SK-MEL-5 (cell line): ENCODE data around the gene SH2B2. TPM values are rescaled to one million over a fixed set of nuclear protein-coding genes. Genes with fewer than 3 reads are reported as not detected.
"Not testable (repeated sequence)": the region's sequence is repeated elsewhere in the genome, so short reads cannot be mapped to it uniquely, and the experiment has no call there.

Source experiments
- DNase-seq: peaks from one replicate; pipeline ENCODE4 v3.0.0-alpha.2; 2016; ENCODE audit warnings: low read depth, low spot score
- in situ Hi-C: cut with HindIII; loops from 2 replicates; pipeline ENCODE4 v1.10.0; 2016; ENCODE audit warnings: low sequenced_read_pairs, high pct_unique_total_duplicates, low pct_unique_long_range_greater_than_20kb
- total RNA-seq: library from RNA; depleted of rRNA; stranded (reverse); fragments of >200 nt; shearing (Covaris generic); gene quantifications from 2 replicates; pipeline ENCODE4 v1.2.3, GENCODE V29; 2014

Gene SH2B2
- total RNA-seq, 1 experiment from 2014 or later: 2.5 TPM

- in situ Hi-C loops: no loop called here
Observed at GRCh38 chr7:102320181-102320580, 33.5 kb downstream of the SH2B2 start.

DNA sequence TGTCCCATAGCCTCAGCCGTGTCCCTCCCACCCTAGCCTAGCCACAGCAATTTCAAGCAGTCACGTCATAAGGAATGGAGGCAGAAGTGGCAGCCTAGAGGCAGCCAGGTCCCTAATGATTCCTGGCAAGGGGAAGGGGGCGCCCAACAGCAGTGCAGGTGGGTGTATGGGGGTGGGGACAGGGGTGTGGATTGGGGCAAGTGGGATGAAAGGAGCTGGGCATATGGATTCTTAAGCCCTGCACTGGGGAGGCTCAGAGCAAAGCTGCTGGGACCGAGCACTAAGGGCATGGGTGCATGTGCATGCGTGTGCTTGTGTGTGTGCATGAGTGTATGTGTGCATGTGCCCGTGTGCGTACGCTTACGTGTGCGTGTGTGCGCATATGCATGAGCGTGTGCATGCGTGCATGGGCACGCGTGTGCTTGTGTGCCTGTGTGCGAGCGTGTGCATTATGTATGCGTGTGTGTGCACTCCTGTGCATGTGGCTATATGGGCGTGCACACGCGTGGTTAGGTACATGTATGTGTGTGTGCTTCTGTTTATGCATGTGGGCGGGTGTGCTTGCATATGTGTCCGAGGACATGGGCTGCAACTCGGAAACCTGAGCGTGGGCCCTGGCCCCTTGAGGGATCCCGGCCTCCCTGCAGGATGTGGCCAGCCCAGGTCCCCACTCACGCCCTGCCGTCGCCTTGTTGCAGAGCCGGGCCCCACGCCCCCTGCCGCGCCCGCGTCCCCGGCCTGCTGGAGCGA lies 34.1 kb downstream of the SH2B2 start:
- in situ Hi-C loops: no loop called here
- DNase-seq: no peak

More at GRCh38 chr7:102320181-102320580, 33.5 kb downstream of the SH2B2 start:
- DNase-seq: no peak

DNA sequence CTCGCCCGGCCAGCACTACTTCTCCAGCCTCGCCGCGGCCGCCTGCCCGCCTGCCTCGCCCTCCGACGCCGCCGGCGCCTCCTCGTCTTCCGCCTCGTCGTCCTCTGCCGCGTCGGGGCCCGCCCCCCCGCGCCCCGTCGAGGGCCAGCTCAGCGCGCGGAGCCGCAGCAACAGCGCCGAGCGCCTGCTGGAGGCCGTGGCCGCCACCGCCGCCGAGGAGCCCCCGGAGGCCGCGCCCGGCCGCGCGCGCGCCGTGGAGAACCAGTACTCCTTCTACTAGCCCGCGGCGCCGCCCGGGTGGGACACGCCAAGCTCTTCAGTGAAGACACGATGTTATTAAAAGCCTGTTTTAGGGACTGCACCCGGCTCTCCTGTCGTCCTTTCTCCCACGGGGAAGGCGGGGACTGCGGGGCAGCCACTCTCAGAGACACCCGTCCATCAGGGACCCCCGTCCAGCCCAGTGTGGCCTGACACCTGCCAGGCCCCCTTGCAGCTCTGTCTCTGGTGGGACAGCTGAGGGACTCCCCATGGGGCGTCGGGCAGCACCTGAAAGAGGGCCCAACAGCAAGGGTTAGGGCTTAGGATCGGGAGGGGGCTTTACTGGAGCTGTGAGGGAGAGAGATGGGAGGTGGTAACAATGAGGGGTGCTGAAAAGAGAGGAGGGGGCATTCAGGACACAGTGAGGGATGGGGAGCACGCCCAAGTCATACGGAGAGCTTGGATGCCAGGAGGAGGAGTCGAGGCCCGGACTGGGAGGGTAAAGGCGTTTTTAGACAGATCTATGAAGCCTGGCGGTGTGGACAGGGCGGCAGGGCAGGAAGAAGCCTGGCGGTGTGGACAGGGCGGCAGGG lies 34.9 kb downstream of the SH2B2 start:
- no peak for DNase-seq
- in situ Hi-C loops: no loop called here

DNA sequence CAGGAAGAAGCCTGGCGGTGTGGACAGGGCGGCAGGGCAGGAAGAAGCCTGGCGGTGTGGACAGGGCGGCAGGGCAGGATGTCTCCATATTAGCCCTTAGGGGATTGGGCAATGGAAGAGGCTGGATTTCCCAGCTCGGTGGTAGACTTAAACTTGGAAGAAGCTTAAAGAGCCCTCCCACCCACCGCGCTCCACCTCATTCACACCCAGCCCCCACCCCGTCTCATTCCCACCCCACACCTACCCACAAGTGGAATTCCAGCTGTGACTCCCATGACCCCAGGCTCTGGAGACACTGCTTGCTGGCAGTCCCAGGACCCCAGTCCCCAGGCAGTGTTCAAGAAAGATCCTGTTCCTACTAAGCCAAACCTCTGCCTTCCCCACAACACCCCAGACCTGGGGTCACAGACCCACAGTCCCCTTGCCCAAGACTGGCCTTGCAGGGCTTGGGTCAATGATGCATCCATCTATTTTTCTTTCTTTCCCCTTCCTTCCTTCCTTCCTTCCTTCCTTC lies 35.6 kb downstream of the SH2B2 start:
- in situ Hi-C loops: no loop called here
- DNase-seq: no peak

- in situ Hi-C loops: no loop called here
- no peak for DNase-seq
Observed at GRCh38 chr7:102323914-102324195, 37.2 kb downstream of the SH2B2 start.

DNA sequence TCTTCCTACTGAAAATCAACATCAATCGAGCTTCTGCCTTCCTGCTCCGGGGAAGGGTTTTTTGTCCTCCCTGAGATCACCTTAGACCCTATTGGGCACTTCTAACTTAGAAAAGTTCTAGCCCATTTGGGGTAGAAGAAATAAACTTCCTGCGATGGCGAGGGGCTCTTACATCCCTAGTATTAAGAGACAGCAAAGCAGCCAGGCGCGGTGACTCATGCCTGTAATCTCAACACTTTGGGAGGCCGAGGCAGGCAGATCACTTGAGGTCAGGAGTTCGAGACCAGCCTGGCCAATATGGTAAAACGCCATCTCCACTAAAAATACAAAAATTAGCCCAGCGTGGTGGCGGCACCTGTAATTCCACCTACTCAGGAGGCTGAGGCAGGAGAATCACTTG lies 38.4 kb downstream of the SH2B2 start:
- DNase-seq, in situ Hi-C loops: not testable (repeated sequence)

DNA sequence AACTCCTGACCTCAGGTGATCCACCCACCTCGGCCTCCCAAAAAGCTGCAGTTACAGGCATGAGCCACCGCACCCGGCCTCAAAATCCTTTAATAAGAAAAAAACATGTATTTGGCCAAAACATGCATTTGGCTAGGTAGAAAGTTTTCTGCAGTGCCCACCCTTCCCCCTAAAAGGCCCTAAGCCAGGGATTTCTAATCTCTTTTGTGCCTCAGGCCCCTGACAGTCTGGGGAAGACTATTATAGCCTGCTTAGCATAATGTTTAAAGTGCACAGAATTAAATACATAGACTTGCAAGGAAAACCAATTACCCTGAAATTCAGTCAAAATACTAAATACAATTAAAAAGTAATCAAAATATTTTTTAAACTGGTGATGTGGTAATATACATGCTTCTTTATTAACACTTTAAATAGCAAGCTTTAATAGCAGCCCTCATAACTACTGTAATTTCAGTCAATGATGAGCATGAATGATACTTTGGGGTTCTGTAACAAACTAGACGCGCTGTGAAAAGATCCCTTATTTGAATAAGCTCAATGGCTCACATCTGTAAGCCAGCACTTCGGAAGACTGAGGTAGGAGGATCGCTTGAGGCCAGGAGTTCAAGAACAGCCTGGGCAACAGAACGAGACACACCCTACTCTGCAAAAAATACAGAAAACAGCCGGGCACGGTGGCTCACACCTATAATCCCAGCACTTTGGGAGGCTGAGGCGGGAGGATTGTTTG lies 39.7 kb downstream of the SH2B2 start:
- DNase-seq: no peak
- in situ Hi-C loops: no loop called here

DNA sequence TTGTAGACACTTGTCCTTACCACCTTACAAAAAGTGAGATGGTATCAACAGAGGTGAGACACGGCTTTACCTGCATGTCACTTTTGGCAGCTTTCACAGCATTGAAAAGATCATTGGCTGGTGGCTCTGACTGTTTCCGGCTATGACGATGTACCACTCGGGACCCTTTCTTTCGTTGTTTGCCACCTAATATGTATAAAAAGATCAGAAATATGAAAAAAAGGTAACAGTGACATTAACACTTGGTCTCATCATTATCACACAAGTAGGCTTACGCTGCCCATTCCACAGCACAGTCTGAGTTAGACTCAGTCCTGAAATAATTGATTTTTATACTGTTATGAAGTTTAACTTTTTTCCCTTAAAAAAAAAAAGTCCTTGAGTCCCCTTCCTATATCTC lies 40.5 kb downstream of the SH2B2 start:
- DNase-seq, in situ Hi-C loops: not testable (repeated sequence)

GRCh38 chr7:102328863-102329262 lies 42.2 kb downstream of the SH2B2 start:
- DNase-seq, in situ Hi-C loops: not testable (repeated sequence)

- in situ Hi-C loops: not testable (repeated sequence)
Observed at GRCh38 chr7:102329366-102329765, 42.7 kb downstream of the SH2B2 start.

GRCh38 chr7:102330666-102331460 lies 44.2 kb downstream of the SH2B2 start:
- DNase-seq, in situ Hi-C loops: not testable (repeated sequence)

More at GRCh38 chr7:102329366-102329765, 42.7 kb downstream of the SH2B2 start:
- DNase-seq: not testable (repeated sequence)

- in situ Hi-C loops, DNase-seq: not testable (repeated sequence)
Observed at GRCh38 chr7:102335574-102335973, 48.9 kb downstream of the SH2B2 start.

- in situ Hi-C loops, DNase-seq: not testable (repeated sequence)
Observed at GRCh38 chr7:102337002-102337401, 50.3 kb downstream of the SH2B2 start.

GRCh38 chr7:102337420-102337819 lies 50.8 kb downstream of the SH2B2 start:
- in situ Hi-C loops, DNase-seq: not testable (repeated sequence)

DNA sequence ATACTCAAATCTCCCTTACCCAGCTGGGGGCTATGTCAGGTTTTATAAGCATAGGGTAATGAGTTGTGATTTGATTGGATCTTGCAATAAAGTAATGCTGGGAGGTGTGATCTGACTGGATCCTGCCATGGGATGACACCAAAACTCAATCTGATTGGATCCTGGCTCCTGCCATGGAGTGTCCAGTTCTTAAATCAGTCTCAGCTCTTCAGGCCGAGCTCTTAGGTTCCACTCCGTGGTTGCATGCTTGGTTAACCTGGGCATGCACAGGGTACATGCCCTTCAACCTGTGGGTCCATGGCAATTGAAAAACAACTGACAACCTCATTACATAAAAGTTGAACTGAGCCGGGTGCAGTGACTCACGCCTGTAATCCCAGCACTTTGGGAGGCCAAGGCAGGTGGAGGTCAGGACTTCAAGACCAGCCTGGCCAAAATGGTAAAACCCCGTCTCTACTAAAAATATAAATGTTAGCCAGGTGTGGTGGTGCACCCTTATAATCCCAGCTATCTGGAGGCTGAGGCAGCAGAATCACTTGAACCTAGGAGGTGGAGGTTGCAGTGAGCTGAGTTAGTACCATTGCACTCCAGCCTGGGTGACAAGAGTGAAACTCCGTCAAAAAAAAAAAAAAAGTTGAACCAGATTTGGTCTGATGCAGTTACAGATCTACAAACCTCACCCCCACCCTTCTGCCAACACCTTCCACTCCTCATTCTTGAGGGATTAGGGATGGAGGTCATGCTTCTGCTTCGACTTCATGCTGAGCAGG lies 54.1 kb downstream of the SH2B2 start:
- in situ Hi-C loops, DNase-seq: not testable (repeated sequence)

GRCh38 chr7:102346983-102347382 lies 60.3 kb downstream of the SH2B2 start:
- in situ Hi-C loops, DNase-seq: not testable (repeated sequence)
